22Rv1 (cell line): ENCODE measurements around the gene UBN1.

Experiments used
- ZFX ChIP-seq: fragments of 450-650 bp; IDR thresholded peaks from 2 replicates; pipeline ENCODE4 v1.6.1; 2017; ENCODE audit warnings: antibody characterized with exemption, borderline replicate concordance
- TF ChIP-seq, protein P1 (sequence below): fragments of 450-650 bp; IDR thresholded peaks from 2 replicates; pipeline ENCODE4 v1.5.1; 2017; ENCODE audit warnings: mild to moderate bottlenecking

GRCh38 chr16:4832698-4833343, 14.5 kb upstream of the UBN1 start:
- TF ChIP-seq, protein P1, sequence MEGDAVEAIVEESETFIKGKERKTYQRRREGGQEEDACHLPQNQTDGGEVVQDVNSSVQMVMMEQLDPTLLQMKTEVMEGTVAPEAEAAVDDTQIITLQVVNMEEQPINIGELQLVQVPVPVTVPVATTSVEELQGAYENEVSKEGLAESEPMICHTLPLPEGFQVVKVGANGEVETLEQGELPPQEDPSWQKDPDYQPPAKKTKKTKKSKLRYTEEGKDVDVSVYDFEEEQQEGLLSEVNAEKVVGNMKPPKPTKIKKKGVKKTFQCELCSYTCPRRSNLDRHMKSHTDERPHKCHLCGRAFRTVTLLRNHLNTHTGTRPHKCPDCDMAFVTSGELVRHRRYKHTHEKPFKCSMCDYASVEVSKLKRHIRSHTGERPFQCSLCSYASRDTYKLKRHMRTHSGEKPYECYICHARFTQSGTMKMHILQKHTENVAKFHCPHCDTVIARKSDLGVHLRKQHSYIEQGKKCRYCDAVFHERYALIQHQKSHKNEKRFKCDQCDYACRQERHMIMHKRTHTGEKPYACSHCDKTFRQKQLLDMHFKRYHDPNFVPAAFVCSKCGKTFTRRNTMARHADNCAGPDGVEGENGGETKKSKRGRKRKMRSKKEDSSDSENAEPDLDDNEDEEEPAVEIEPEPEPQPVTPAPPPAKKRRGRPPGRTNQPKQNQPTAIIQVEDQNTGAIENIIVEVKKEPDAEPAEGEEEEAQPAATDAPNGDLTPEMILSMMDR = no peak
- TF ChIP-seq ZFX = no peak
